ENCODE measurements around the gene FADS6. TPM values are rescaled to one million over a fixed set of nuclear protein-coding genes. Genes with fewer than 3 reads are reported as not detected.
A peak's percentile ranks its signal among the peaks of the same experiment; 100 is the strongest.

FADS6 gene
- total and polyA plus RNA-seq, 2 of the 13 experiments (the other 11 are each of a cell fraction or from before 2014, with no cell fraction given): 0.11 TPM

DNA sequence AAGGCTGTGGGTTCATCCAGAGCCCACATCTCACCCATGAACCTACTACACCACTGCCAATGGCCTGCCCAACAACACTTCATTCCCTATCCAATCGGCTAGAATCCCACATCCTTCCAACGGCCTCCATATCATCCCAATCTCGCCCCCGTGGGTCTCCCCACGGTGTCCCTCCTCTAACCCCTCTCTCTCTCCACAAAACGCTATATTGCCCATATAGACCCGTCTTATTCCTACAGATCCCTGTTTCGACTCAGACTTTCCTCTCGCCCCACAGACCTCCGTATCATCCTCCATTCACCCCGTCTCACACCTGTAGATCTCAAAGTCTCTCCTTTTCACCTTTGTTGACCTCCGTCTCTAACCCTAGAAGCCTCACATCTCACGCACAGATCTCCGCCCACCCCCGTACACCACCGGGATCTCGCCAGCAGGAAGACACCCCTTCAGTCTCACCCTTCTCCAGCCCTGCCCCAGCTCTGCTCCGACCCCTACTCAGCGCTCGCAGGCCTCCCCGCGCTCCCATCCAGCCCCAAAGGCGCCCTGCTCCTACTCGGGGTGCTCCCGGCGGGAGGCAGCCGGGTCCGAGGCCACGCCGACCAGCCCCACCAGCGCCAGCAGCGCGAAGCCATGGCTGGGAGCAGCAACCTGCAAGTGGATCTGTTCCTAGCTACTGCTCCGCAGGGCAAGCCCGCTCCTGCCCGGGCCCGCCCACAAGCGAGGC, 21.0 kb downstream of the FADS6 start, which contains the start of gene FDXR (continued):
- no peak for TF ChIP-seq RORA (CRISPR knock-in tag; IDR thresholded peaks at IDR 0.05)
- no peak for TF ChIP-seq HMG20B (CRISPR knock-in tag; conservative IDR thresholded peaks at IDR 0.05)
- no peak for TF ChIP-seq MAFK (conservative IDR thresholded peaks at IDR 0.05 in 1 of 2, IDR thresholded peaks at IDR 0.05 in 1 of 2; ENCODE audit: low read length in 2 of 2)
- TF ChIP-seq GFI1 (CRISPR knock-in tag; IDR thresholded peaks at IDR 0.05; ENCODE audit: borderline replicate concordance): 0 out of 2 replicates have a peak, but pooled peaks have one; percentile 52
- no peak for TF ChIP-seq NFYB (CRISPR knock-in tag; IDR thresholded peaks at IDR 0.05)
- no peak for TF ChIP-seq SMARCC2 (IDR thresholded peaks at IDR 0.05)
- no peak for TF ChIP-seq YEATS2 (CRISPR knock-in tag; IDR thresholded peaks at IDR 0.05; ENCODE audit: borderline replicate concordance)
- TF ChIP-seq, protein P1, sequence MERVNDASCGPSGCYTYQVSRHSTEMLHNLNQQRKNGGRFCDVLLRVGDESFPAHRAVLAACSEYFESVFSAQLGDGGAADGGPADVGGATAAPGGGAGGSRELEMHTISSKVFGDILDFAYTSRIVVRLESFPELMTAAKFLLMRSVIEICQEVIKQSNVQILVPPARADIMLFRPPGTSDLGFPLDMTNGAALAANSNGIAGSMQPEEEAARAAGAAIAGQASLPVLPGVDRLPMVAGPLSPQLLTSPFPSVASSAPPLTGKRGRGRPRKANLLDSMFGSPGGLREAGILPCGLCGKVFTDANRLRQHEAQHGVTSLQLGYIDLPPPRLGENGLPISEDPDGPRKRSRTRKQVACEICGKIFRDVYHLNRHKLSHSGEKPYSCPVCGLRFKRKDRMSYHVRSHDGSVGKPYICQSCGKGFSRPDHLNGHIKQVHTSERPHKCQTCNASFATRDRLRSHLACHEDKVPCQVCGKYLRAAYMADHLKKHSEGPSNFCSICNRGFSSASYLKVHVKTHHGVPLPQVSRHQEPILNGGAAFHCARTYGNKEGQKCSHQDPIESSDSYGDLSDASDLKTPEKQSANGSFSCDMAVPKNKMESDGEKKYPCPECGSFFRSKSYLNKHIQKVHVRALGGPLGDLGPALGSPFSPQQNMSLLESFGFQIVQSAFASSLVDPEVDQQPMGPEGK (CRISPR knock-in tag; IDR thresholded peaks at IDR 0.05): peak; percentile 40; the same call in 1 of the 2 replicates
- no peak for TF ChIP-seq JARID2 (CRISPR knock-in tag; IDR thresholded peaks at IDR 0.05; ENCODE audit: insufficient replicate concordance)
- TF ChIP-seq, protein P2, sequence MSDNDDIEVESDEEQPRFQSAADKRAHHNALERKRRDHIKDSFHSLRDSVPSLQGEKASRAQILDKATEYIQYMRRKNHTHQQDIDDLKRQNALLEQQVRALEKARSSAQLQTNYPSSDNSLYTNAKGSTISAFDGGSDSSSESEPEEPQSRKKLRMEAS (IDR thresholded peaks at IDR 0.05): peak; percentile 66
- TF ChIP-seq ZNF17 (CRISPR knock-in tag; IDR thresholded peaks at IDR 0.05): no peak
- TF ChIP-seq, protein P3, sequence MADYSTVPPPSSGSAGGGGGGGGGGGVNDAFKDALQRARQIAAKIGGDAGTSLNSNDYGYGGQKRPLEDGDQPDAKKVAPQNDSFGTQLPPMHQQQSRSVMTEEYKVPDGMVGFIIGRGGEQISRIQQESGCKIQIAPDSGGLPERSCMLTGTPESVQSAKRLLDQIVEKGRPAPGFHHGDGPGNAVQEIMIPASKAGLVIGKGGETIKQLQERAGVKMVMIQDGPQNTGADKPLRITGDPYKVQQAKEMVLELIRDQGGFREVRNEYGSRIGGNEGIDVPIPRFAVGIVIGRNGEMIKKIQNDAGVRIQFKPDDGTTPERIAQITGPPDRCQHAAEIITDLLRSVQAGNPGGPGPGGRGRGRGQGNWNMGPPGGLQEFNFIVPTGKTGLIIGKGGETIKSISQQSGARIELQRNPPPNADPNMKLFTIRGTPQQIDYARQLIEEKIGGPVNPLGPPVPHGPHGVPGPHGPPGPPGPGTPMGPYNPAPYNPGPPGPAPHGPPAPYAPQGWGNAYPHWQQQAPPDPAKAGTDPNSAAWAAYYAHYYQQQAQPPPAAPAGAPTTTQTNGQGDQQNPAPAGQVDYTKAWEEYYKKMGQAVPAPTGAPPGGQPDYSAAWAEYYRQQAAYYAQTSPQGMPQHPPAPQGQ (CRISPR knock-in tag; IDR thresholded peaks at IDR 0.05; ENCODE audit: borderline replicate concordance): no peak
- peak; percentile 44; the same call in 1 of the 2 replicates for TF ChIP-seq ZNF225 (CRISPR knock-in tag; IDR thresholded peaks at IDR 0.05)
- TF ChIP-seq, protein P4, sequence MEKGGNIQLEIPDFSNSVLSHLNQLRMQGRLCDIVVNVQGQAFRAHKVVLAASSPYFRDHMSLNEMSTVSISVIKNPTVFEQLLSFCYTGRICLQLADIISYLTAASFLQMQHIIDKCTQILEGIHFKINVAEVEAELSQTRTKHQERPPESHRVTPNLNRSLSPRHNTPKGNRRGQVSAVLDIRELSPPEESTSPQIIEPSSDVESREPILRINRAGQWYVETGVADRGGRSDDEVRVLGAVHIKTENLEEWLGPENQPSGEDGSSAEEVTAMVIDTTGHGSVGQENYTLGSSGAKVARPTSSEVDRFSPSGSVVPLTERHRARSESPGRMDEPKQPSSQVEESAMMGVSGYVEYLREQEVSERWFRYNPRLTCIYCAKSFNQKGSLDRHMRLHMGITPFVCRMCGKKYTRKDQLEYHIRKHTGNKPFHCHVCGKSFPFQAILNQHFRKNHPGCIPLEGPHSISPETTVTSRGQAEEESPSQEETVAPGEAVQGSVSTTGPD (CRISPR knock-in tag; IDR thresholded peaks at IDR 0.05): no peak
- no peak for TF ChIP-seq SKI (IDR thresholded peaks at IDR 0.05; ENCODE audit: partially characterized antibody)
- TF ChIP-seq SRSF9 (IDR thresholded peaks at IDR 0.05; ENCODE audit: borderline replicate concordance, insufficient read depth, low read depth, low read length, poor library complexity, severe bottlenecking): no peak
- TF ChIP-seq, protein P5, sequence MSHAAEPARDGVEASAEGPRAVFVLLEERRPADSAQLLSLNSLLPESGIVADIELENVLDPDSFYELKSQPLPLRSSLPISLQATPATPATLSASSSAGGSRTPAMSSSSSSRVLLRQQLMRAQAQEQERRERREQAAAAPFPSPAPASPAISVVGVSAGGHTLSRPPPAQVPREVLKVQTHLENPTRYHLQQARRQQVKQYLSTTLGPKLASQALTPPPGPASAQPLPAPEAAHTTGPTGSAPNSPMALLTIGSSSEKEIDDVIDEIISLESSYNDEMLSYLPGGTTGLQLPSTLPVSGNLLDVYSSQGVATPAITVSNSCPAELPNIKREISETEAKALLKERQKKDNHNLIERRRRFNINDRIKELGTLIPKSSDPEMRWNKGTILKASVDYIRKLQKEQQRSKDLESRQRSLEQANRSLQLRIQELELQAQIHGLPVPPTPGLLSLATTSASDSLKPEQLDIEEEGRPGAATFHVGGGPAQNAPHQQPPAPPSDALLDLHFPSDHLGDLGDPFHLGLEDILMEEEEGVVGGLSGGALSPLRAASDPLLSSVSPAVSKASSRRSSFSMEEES (CRISPR knock-in tag; IDR thresholded peaks at IDR 0.05): no peak
- no peak for TF ChIP-seq THAP11 (CRISPR knock-in tag; IDR thresholded peaks at IDR 0.05)
- TF ChIP-seq MATR3 (CRISPR knock-in tag; IDR thresholded peaks at IDR 0.05): peak; percentile 81; the same call in 1 of the 2 replicates
- TF ChIP-seq ZBTB1 (CRISPR knock-in tag; IDR thresholded peaks at IDR 0.05; ENCODE audit: borderline replicate concordance): no peak
- TF ChIP-seq ZFX (CRISPR knock-in tag; IDR thresholded peaks at IDR 0.05; ENCODE audit: low read depth): peak; percentile 80
- peak in 1 of 2 experiments; percentile 83; a peak in 2 of 4 replicates for TF ChIP-seq KLF16 (CRISPR knock-in tag; IDR thresholded peaks at IDR 0.05)
